HTR-8/SVneo (cell line): ENCODE measurements around the gene CDK11A.
A peak's percentile ranks its signal among the peaks of the same experiment; 100 is the strongest.

ENCODE experiments used
- DNase-seq: peaks from one replicate; pipeline ENCODE4 v3.0.0; 2011; ENCODE audit warnings: low spot score, mixed read lengths; ENCODE audit not compliant: insufficient read length
- FAIRE-seq: peaks from 2 replicates; lab custom pipeline; 2011; peaks lifted over from hg19 to GRCh38; lab: Jason Lieb, UNC

The CDK11A gene

GRCh38 chr1:1724035-1724864 is at the start of gene CDK11A:
Gene CDK11A (minus strand): TSS chr1:1724357. CDS start chr1:1722818, 1,539 bp downstream.
- FAIRE-seq (peak; percentile 49), DNase-seq (peak; percentile 89)

GRCh38 chr1:1773874-1774273 is 49.7 kb upstream of the CDK11A start:
- FAIRE-seq (no peak), DNase-seq (no peak)

GRCh38 chr1:1771096-1771495 is 46.9 kb upstream of the CDK11A start:
- DNase-seq (no peak), FAIRE-seq (no peak)

GRCh38 chr1:1770102-1770501 is 45.9 kb upstream of the CDK11A start:
- FAIRE-seq, result no peak
- no peak for DNase-seq

GRCh38 chr1:1768249-1768992 is 44.3 kb upstream of the CDK11A start:
- FAIRE-seq (no peak), DNase-seq (no peak)

- DNase-seq (no peak), FAIRE-seq (no peak)
Measured at GRCh38 chr1:1764876-1765470, 40.8 kb upstream of the CDK11A start.

GRCh38 chr1:1763657-1764621 is 39.8 kb upstream of the CDK11A start:
- FAIRE-seq, result no peak
- no peak for DNase-seq

GRCh38 chr1:1761504-1762376 is 37.6 kb upstream of the CDK11A start:
- FAIRE-seq (no peak), DNase-seq (no peak)

- DNase-seq, result no peak
- FAIRE-seq, result no peak
Measured at GRCh38 chr1:1760715-1761114, 36.6 kb upstream of the CDK11A start.

- DNase-seq (no peak), FAIRE-seq (no peak)
Measured at GRCh38 chr1:1760345-1760650, 36.1 kb upstream of the CDK11A start.

GRCh38 chr1:1759456-1760344 is 35.5 kb upstream of the CDK11A start:
- DNase-seq, result no peak
- no peak for FAIRE-seq

- DNase-seq, result no peak
Measured at GRCh38 chr1:1758692-1759455, 34.7 kb upstream of the CDK11A start.

GRCh38 chr1:1758059-1758621 is 34.0 kb upstream of the CDK11A start:
- FAIRE-seq, result no peak
- no peak for DNase-seq

More at GRCh38 chr1:1758692-1759455, 34.7 kb upstream of the CDK11A start:
- peak; percentile 57 for FAIRE-seq

- no peak for DNase-seq
- FAIRE-seq, result no peak
Measured at GRCh38 chr1:1757422-1758058, 33.4 kb upstream of the CDK11A start.

- DNase-seq (no peak), FAIRE-seq (no peak)
Measured at GRCh38 chr1:1756661-1757421, 32.7 kb upstream of the CDK11A start.

- no peak for DNase-seq
- no peak for FAIRE-seq
Measured at GRCh38 chr1:1755852-1756251, 31.7 kb upstream of the CDK11A start.
